ENCODE data around the gene DNAH1.

DNAH1 gene

GRCh38 chr3:52402706-52403270 lies 86.7 kb downstream of the DNAH1 start:
- no peak for ATAC-seq
- Mint-ChIP-seq H3K9me3 (no peaks in the 10 kb centered on the region), H3K4me3 (no peak overlapping the region), H3K4me1 (peaks cover 20% of the 10 kb centered on the region), H3K27ac (peak overlapping the region; percentile 76), H3K36me3 (peaks cover 74% of the 10 kb centered on the region)
- DNase-seq (ENCODE audit: low spot score in 2 of 2): no peak

DNA sequence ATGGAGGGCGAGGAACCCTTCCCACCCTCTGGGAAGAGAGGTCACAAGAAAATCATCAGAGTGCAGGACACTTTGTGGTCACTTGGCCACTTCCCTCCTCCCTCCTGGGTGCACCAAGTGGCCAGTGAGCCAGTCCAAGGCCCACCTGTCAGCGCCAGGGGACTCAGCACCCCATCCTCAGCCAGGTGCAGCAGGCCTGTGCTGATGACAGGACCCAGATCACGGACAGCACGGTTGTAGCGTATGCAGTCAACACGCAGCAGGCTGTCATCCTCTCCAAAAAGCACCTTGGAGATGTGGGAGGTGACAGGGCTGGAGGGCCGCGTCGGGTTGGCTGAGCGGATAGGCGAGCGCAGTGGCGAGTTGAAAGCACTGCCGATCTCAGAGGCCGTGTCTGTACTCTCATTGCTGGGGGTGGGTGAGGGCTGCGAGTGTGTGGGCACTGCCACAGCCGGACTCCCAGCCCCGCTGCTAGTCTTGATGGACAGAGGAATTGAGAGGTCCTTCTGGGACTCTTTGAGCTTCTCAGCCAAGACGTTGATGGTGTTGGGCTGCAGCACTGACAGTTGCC lies 87.2 kb downstream of the DNAH1 start:
- H3K9me3 Mint-ChIP-seq: no peaks in the 10 kb centered on the region

DNA sequence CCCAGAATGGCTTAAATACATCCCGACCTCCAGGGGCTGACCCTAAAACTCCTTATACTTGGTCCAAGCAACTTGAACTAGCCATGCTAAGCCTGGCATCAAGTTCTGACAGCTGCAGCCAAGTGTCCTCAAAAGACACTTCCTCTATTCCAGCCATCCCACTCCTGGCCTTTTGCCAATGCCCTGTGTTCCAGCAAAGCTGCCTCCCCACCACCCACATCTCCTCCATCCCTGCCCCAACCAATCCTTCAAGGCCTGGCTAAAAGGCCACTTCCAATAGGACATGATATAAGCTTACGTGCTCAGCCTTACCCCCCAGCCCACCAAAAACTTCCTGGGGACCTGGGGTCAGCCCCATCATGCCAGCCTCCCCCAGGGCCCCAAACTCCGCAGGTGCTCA lies 87.8 kb downstream of the DNAH1 start:
- H3K36me3 Mint-ChIP-seq: peaks cover 77% of the 10 kb centered on the region
- peak overlapping the region; percentile 76 for H3K27ac Mint-ChIP-seq

More for the DNA sequence above, 87.2 kb downstream of the DNAH1 start:
- no peak for ATAC-seq
- no peak for DNase-seq (ENCODE audit: low spot score in 2 of 2)
- Mint-ChIP-seq H3K4me1 (peaks cover 25% of the 10 kb centered on the region), H3K4me3 (no peak overlapping the region), H3K36me3 (peaks cover 77% of the 10 kb centered on the region), H3K27ac (peak overlapping the region; percentile 76)

DNA sequence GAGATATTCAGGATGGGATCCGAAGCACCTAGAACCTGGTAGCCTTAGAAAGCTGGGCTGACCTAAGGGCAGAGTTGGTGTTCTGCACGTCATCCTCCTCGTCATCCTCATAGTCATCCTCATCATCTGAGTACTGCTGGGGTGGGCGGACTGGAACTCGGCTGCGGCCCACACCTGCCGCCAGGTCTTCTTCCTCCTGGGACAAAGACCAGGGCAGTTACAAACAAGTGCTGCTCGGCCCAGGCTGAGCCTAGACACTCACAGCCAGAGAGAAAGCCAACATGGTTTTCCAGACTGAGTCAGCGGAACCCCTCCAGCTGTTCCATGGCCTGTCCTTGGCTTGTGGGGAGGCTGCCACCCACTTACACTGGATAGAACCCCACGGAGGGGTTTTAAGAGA lies 88.3 kb downstream of the DNAH1 start:
- DNase-seq (ENCODE audit: low spot score in 2 of 2) (no peak), ATAC-seq (no peak)
- Mint-ChIP-seq H3K36me3 (peaks cover 80% of the 10 kb centered on the region), H3K27ac (peak overlapping the region; percentile 76), H3K9me3 (no peaks in the 10 kb centered on the region), H3K4me3 (no peak overlapping the region), H3K4me1 (peaks cover 35% of the 10 kb centered on the region)

More for the DNA sequence above, 87.8 kb downstream of the DNAH1 start:
- no peak for DNase-seq (ENCODE audit: low spot score in 2 of 2)
- ATAC-seq: no peak
- Mint-ChIP-seq H3K4me3 (no peak overlapping the region), H3K4me1 (peaks cover 31% of the 10 kb centered on the region), H3K9me3 (no peaks in the 10 kb centered on the region)

DNA sequence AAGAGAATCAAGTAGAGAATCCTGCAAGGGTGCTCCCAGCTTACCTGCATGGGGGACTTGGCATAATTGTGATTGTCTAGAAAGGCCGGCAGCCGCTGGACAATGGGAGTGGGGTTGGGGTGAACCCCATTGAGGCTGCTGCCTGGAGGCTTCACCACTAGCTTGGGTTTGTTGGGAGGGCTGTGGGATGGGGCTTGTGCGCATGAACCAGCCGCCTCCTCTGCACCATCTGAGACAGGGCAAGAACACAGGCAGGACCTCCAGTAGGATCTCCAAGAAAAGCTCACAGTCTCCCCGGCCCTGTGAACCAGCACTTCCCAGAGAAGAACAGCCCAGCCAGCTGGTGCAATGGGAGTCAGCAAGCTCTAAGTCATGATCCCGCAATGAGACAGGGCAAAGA lies 88.9 kb downstream of the DNAH1 start:
- H3K9me3 Mint-ChIP-seq: no peaks in the 10 kb centered on the region
- H3K27ac Mint-ChIP-seq: peak overlapping the region; percentile 23
- no peak overlapping the region for H3K4me3 Mint-ChIP-seq
- ATAC-seq: no peak
- no peak for DNase-seq (ENCODE audit: low spot score in 2 of 2)
- peaks cover 35% of the 10 kb centered on the region for H3K4me1 Mint-ChIP-seq
- H3K36me3 Mint-ChIP-seq: peaks cover 87% of the 10 kb centered on the region

DNA sequence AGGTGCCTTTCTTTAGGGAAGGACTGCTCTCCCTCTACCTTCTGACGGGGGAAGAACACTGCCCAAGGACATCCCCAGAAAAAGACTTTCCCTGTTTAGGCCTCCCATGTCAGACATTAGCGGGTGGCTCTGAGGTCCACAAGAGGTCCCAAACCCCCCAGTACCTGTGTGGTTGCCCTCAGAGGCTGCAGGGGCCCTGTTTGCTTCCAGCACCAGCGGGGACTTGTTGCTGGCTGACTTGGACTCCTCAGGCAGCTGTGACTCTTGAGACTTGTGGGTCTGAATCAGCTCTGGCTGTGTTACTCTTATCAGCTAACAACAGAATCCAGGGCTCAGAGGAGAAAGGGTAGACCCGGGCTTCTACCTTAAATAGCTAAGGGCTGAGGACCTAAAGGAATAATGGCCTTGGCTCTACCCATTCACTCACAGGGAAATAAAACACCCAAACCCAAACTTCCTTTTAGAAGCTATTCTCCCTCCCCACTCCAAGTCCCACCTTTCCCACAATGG lies 89.5 kb downstream of the DNAH1 start:
- peaks cover 29% of the 10 kb centered on the region for H3K4me1 Mint-ChIP-seq
- H3K36me3 Mint-ChIP-seq: peaks cover 89% of the 10 kb centered on the region
- H3K9me3 Mint-ChIP-seq: no peaks in the 10 kb centered on the region
- peak overlapping the region; percentile 23 for H3K27ac Mint-ChIP-seq
- ATAC-seq: no peak
- no peak overlapping the region for H3K4me3 Mint-ChIP-seq
- no peak for DNase-seq (ENCODE audit: low spot score in 2 of 2)

- ATAC-seq: no peak
- no peaks in the 10 kb centered on the region for H3K9me3 Mint-ChIP-seq
- peaks cover 33% of the 10 kb centered on the region for H3K4me1 Mint-ChIP-seq
- H3K36me3 Mint-ChIP-seq: peaks cover 87% of the 10 kb centered on the region
- no peak overlapping the region for H3K27ac Mint-ChIP-seq
- no peak for DNase-seq (ENCODE audit: low spot score in 2 of 2)
- H3K4me3 Mint-ChIP-seq: no peak overlapping the region
Measured at GRCh38 chr3:52406231-52406661, 90.1 kb downstream of the DNAH1 start.

DNA sequence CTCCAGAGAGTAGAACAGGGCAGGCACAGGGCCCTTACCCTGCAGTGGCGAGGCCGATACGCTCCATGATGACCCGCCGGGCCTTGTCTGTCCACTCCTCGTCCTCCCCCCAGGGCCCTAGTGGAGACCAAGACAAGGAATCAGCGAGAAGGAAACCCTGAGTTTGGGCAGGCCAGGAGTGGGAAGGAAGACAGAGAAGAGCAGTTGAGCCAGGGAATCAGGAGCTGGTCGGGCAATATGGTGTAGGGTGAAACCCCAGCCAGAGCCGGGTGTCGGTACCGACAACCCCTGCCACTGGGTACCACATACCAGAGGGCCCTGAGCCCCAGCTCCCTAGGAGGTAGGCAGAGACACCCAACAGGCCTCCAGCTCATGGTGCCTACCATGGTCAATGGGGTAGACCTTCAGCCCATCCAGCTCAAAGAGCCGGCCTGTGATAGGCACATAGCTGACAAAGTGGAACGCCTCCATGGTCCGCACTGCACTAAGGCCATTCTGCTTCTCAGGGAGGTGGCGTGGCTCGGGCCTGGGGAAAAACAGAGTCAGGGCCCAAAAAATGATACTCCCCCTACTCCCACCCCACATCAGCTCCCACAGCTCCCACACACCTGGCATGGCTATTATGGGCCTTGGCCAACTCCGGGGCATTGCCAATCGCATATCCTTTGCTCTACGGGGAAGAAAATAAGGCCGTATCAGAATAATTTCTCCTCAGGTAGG lies 90.8 kb downstream of the DNAH1 start:
- ATAC-seq: no peak
- peak overlapping the region; percentile 95 for H3K27ac Mint-ChIP-seq
- peaks cover 80% of the 10 kb centered on the region for H3K36me3 Mint-ChIP-seq
- DNase-seq (ENCODE audit: low spot score in 2 of 2): no peak
- no peak overlapping the region for H3K4me3 Mint-ChIP-seq
- H3K4me1 Mint-ChIP-seq: peaks cover 40% of the 10 kb centered on the region
- no peaks in the 10 kb centered on the region for H3K9me3 Mint-ChIP-seq

DNA sequence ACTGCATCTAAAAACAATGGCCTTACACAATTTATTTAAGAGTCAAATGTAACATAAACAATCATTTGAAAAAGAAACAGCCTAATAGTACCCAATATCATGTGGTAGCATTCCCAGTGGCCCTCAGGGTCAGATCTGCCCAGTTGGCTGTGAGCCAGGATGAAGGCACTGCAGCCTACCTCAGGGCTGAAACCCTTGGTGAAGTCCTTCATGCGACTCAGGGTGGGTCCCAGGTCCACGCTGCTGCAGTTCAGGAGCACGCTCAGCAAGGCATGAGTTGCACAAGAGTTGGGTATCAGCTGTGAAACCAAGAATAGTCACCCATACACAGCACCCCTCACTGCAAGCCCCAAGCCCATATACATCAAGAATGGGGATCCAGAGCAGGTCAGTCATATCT lies 91.7 kb downstream of the DNAH1 start:
- Mint-ChIP-seq H3K27ac (peak overlapping the region; percentile 95), H3K4me3 (peak overlapping the region; percentile 89), H3K9me3 (no peaks in the 10 kb centered on the region), H3K4me1 (peaks cover 46% of the 10 kb centered on the region), H3K36me3 (peaks cover 76% of the 10 kb centered on the region)
- no peak for ATAC-seq
- no peak for DNase-seq (ENCODE audit: low spot score in 2 of 2)

DNA sequence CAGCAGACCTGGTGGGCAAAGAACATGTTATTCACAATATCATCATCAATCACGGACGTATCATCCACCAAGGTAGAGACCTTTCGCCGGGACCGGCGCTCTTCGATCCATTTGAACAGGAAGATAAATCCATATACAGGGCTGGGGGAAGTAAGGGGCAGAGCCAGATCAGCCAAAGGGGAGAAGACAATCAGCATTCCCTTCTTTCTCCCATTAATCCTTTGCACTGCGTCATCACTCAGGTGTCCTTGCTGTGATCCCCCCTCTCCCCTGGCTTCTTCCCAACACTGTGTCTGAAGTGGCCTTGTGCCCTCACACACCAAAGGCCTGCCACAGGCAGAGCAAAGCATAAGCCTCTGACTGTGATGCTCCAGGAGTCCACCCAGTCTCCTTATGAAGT lies 92.3 kb downstream of the DNAH1 start:
- Mint-ChIP-seq H3K36me3 (peaks cover 72% of the 10 kb centered on the region), H3K27ac (peak overlapping the region; percentile 95), H3K4me1 (peaks cover 52% of the 10 kb centered on the region), H3K4me3 (peak overlapping the region; percentile 89), H3K9me3 (no peaks in the 10 kb centered on the region)
- ATAC-seq (no peak), DNase-seq (ENCODE audit: low spot score in 2 of 2) (no peak)

GRCh38 chr3:52415800-52416199 lies 99.7 kb downstream of the DNAH1 start:
- Mint-ChIP-seq H3K36me3 (peaks cover 28% of the 10 kb centered on the region), H3K4me1 (peaks cover 23% of the 10 kb centered on the region), H3K9me3 (no peaks in the 10 kb centered on the region), H3K4me3 (no peak overlapping the region), H3K27ac (no peak overlapping the region)
- no peak for ATAC-seq
- no peak for DNase-seq (ENCODE audit: low spot score in 2 of 2)

- Mint-ChIP-seq H3K4me3 (no peak overlapping the region), H3K4me1 (no peaks in the 10 kb centered on the region), H3K9me3 (no peaks in the 10 kb centered on the region), H3K27ac (peak overlapping the region; percentile 26), H3K36me3 (peaks cover 6% of the 10 kb centered on the region)
- ATAC-seq (no peak), DNase-seq (ENCODE audit: low spot score in 2 of 2) (no peak)
Measured at GRCh38 chr3:52420388-52420787, 104.3 kb downstream of the DNAH1 start.

GRCh38 chr3:52422669-52423068 lies 106.5 kb downstream of the DNAH1 start:
- H3K4me1 Mint-ChIP-seq: no peaks in the 10 kb centered on the region
- DNase-seq (ENCODE audit: low spot score in 2 of 2): no peak
- no peaks in the 10 kb centered on the region for H3K36me3 Mint-ChIP-seq
- H3K9me3 Mint-ChIP-seq: no peaks in the 10 kb centered on the region
- no peak for ATAC-seq
- no peak overlapping the region for H3K27ac Mint-ChIP-seq
- H3K4me3 Mint-ChIP-seq: no peak overlapping the region

- DNase-seq (ENCODE audit: low spot score in 2 of 2) (no peak), ATAC-seq (no peak)
- H3K4me3 Mint-ChIP-seq: no peak overlapping the region
- H3K4me1 Mint-ChIP-seq: no peaks in the 10 kb centered on the region
- no peaks in the 10 kb centered on the region for H3K9me3 Mint-ChIP-seq
- no peak overlapping the region for H3K27ac Mint-ChIP-seq
- no peaks in the 10 kb centered on the region for H3K36me3 Mint-ChIP-seq
Measured at GRCh38 chr3:52423173-52423572, 107.1 kb downstream of the DNAH1 start.

DNA sequence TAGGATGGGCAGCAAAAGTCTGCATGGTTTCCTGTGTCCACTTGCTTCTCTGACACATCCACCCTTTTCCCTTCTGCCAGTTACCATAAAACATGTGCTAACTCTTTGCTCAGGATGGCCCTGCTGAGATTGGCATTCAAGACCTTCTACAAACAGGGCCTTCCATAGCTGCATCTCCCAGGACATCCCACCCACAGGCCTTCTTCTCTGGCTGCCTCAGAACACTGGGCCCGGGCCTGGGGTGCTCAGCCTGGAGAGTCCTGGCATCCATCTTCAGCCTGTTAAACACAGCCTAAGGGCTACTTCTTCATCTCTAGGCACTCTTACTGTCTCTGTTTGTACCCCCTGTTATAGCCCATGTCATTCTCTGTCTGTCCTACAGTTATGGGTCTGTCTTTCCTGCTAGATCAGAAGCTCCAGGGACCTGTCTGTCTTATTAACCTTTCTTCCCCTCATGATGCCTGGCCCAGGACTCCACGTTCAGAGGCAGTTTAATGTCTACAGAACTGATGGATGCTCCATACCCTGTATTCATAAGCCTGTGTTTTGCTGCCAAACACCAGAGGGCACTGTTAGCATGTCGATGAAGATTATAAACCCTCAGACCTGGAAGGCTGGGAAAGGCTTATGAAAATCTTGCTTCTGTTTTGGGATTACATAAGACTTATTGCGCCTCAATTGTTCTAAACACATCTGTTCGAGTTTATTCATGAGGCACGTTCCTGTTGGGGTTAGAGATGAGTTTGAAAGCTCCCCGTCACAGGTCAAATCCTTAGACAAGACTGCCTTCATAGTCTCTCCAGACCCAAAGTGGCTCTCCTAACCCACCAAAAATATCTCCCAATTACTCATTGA lies 112.3 kb downstream of the DNAH1 start:
- Mint-ChIP-seq H3K9me3 (no peaks in the 10 kb centered on the region), H3K4me3 (no peak overlapping the region), H3K36me3 (no peaks in the 10 kb centered on the region), H3K27ac (no peak overlapping the region), H3K4me1 (peaks cover 6% of the 10 kb centered on the region)
- ATAC-seq (peak; percentile 73), DNase-seq (ENCODE audit: low spot score in 2 of 2) (no peak)
